SU-DHL-6 (cell line): ENCODE measurements around the gene MAP2K2.

Experiments used
- H2AFZ ChIP-seq: fragments of 200-600 bp; sonication (generic); 2 replicates; pipeline ENCODE4 v1.6.1; 2014; ENCODE audit warnings: low read depth, mild to moderate bottlenecking, moderate library complexity, mixed read lengths, antibody characterized with exemption, low read length; ENCODE audit not compliant: severe bottlenecking
- H3F3A ChIP-seq: fragments of 200-600 bp; shearing (Covaris generic); 2 replicates; pipeline ENCODE4 v1.6.0; 2016; ENCODE audit warnings: antibody characterized with exemption, mild to moderate bottlenecking; ENCODE audit not compliant: insufficient read depth
- H3K27ac ChIP-seq: fragments of 200-600 bp; sonication (generic); 2 replicates; pipeline ENCODE4 v1.5.1; 2016; ENCODE audit warnings: low read depth, mild to moderate bottlenecking, low read length, moderate library complexity, mixed read lengths
- H3K27me3 ChIP-seq: fragments of 200-600 bp; sonication (generic), shearing (Covaris generic); 2 replicates; pipeline ENCODE4 v1.6.0; 2014; ENCODE audit warnings: mild to moderate bottlenecking, low read length
- H3K36me3 ChIP-seq: fragments of 200-600 bp; sonication (generic); 2 replicates; pipeline ENCODE4 v1.6.1; 2014; ENCODE audit warnings: mild to moderate bottlenecking, low read length, mixed read lengths
- H3K4me2 ChIP-seq: fragments of 300-600, 200-600 bp; shearing (Covaris generic), sonication (generic); 2 replicates; pipeline ENCODE4 v1.6.0; 2014; ENCODE audit warnings: low read length, low read depth, mild to moderate bottlenecking; ENCODE audit not compliant: poor library complexity, severe bottlenecking
- H3K4me3 ChIP-seq: fragments of 200-600 bp; sonication (generic); 2 replicates; pipeline ENCODE4 v1.5.1; 2014; ENCODE audit warnings: antibody characterized with exemption, low read length, mild to moderate bottlenecking, mixed read lengths; ENCODE audit not compliant: insufficient read depth, poor library complexity, severe bottlenecking
- H3K79me2 ChIP-seq: fragments of 200-600 bp; sonication (generic); 2 replicates; pipeline ENCODE4 v1.6.1; 2014; ENCODE audit warnings: mild to moderate bottlenecking, low read length, moderate library complexity; ENCODE audit not compliant: insufficient read depth
- H3K9ac ChIP-seq: fragments of 200-600 bp; sonication (generic); 2 replicates; pipeline ENCODE4 v1.7.0; 2014; ENCODE audit warnings: mild to moderate bottlenecking, low read length
- H3K9me2 ChIP-seq: fragments of 200-600 bp; sonication (generic); replicated peaks from 2 replicates; pipeline ENCODE4 v1.6.1; 2014; ENCODE audit warnings: low read length; ENCODE audit not compliant: insufficient read depth
- H3K9me3 ChIP-seq: fragments of 200-600 bp; sonication (generic); 2 replicates; pipeline ENCODE4 v1.6.1; 2014; ENCODE audit warnings: low read length, mixed read lengths; ENCODE audit not compliant: insufficient read depth
- H4K20me1 ChIP-seq: fragments of 200-600 bp; sonication (generic); 2 replicates; pipeline ENCODE4 v1.6.1; 2014; ENCODE audit warnings: low read depth, mild to moderate bottlenecking, antibody characterized with exemption, low read length, moderate library complexity, mixed read lengths
- EZH2phosphoT487 ChIP-seq: fragments of 200-600 bp; sonication (generic), shearing (Covaris generic); conservative IDR thresholded peaks from 2 replicates; pipeline ENCODE4 v1.6.1; 2018; ENCODE audit warnings: mild to moderate bottlenecking, antibody characterized with exemption, low read length, moderate library complexity, mixed read lengths
- TF ChIP-seq, protein P1 (sequence below): fragments of 200-600 bp; sonication (generic); IDR thresholded peaks from one replicate; pipeline ENCODE4 v1.5.1; 2017; ENCODE audit warnings: antibody characterized with exemption, mild to moderate bottlenecking, low read length, moderate library complexity; ENCODE audit not compliant: insufficient read depth, poor library complexity, severe bottlenecking

Gene MAP2K2

DNA sequence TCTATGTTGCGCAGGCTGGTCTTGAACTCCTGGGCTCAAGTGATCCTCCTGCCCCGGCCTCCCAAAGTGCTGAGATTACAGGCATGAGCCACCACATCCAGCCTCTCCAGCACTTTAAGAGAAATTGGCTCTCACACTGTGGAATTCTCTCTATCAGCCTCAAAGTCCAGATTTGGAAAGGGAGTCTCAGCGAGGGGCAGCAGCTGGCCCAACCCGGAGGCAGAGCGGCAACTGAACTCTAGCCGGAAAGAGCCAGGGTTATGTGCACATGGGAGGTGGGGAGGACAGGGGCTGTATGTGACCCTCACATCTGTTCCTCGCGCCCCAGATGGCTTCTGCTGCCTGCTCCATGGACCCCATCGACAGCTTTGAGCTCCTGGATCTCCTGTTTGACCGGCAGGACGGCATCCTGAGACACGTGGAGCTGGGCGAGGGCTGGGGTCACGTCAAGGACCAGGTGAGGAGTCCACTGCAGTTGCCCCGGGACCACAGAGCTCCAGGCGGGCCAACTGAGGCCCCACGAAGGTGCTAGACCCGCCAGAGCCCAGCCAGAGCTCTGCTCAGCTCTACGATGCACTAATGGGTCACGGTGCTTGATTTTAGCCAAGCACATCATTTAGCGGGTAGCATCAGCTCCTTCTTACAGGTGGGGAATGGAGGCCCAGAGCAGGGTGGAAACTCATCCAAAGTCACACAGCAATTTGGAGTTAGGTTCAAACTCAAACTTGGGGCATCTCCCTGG lies 30.8 kb upstream of the MAP2K2 start:
- TF ChIP-seq EZH2phosphoT487, result no peak
- TF ChIP-seq, protein P1, sequence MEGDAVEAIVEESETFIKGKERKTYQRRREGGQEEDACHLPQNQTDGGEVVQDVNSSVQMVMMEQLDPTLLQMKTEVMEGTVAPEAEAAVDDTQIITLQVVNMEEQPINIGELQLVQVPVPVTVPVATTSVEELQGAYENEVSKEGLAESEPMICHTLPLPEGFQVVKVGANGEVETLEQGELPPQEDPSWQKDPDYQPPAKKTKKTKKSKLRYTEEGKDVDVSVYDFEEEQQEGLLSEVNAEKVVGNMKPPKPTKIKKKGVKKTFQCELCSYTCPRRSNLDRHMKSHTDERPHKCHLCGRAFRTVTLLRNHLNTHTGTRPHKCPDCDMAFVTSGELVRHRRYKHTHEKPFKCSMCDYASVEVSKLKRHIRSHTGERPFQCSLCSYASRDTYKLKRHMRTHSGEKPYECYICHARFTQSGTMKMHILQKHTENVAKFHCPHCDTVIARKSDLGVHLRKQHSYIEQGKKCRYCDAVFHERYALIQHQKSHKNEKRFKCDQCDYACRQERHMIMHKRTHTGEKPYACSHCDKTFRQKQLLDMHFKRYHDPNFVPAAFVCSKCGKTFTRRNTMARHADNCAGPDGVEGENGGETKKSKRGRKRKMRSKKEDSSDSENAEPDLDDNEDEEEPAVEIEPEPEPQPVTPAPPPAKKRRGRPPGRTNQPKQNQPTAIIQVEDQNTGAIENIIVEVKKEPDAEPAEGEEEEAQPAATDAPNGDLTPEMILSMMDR, result no peak
- no peak overlapping the region for H3K9ac ChIP-seq
- no peaks in the 10 kb centered on the region for H3K79me2 ChIP-seq
- no peak overlapping the region for H2AFZ ChIP-seq
- H3K9me3 ChIP-seq, result no peaks in the 10 kb centered on the region
- no peak overlapping the region for H3K4me3 ChIP-seq
- no peak overlapping the region for H3K4me2 ChIP-seq
- no peak overlapping the region for H3K27ac ChIP-seq
- no peaks in the 10 kb centered on the region for H3K9me2 ChIP-seq
- H3K36me3 ChIP-seq, result no peaks in the 10 kb centered on the region
- H3K27me3 ChIP-seq, result no peaks in the 10 kb centered on the region
- H3F3A ChIP-seq, result no peaks in the 10 kb centered on the region
- no peaks in the 10 kb centered on the region for H4K20me1 ChIP-seq

GRCh38 chr19:4152241-4152998 lies 28.5 kb upstream of the MAP2K2 start:
- Histone ChIP-seq H3F3A (no peaks in the 10 kb centered on the region), H3K9ac (no peak overlapping the region), H3K9me3 (no peaks in the 10 kb centered on the region), H3K27ac (no peak overlapping the region), H3K79me2 (no peaks in the 10 kb centered on the region), H3K27me3 (no peaks in the 10 kb centered on the region), H3K36me3 (no peaks in the 10 kb centered on the region), H2AFZ (no peak overlapping the region), H3K4me2 (no peak overlapping the region), H4K20me1 (no peaks in the 10 kb centered on the region), H3K9me2 (no peaks in the 10 kb centered on the region), H3K4me3 (no peak overlapping the region)
- no peak for TF ChIP-seq EZH2phosphoT487
- TF ChIP-seq, protein P1, result no peak

GRCh38 chr19:4151623-4152022 lies 27.7 kb upstream of the MAP2K2 start:
- Histone ChIP-seq H3K79me2 (no peaks in the 10 kb centered on the region), H3K9ac (no peak overlapping the region), H3K4me3 (no peak overlapping the region), H3K9me3 (no peaks in the 10 kb centered on the region), H2AFZ (no peak overlapping the region), H4K20me1 (no peaks in the 10 kb centered on the region), H3F3A (no peaks in the 10 kb centered on the region), H3K9me2 (no peaks in the 10 kb centered on the region), H3K4me2 (no peak overlapping the region), H3K36me3 (no peaks in the 10 kb centered on the region), H3K27ac (no peak overlapping the region), H3K27me3 (no peaks in the 10 kb centered on the region)
- TF ChIP-seq EZH2phosphoT487, result no peak
- TF ChIP-seq, protein P1, result no peak
